ENCODE measurements around the gene TSPAN13.

The TSPAN13 gene

DNA sequence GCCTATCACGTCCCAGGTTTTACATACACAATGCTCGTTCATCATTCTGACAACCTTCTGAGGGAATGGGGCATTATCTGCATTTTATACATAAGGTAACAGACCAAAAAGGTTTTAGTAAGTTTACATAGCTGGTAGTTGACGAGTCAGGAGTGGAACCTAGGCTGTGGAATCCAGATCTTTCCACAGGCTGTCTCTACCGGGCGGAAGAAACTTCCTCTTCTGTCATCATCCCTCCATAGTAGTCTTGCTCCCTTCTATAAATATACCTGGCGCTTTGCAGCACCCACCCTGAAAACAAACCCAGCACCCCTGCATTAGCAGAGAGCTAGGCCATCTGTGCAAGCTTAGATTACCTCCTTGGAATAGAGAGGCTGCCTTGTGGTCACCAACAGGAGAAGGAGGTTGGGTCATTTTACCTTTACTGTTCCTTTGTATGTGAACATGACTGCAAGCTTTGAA lies 1.3 kb downstream of the TSPAN13 start:
- DNase-seq (ENCODE audit: low read depth) = no peak
- TF ChIP-seq, protein P1, sequence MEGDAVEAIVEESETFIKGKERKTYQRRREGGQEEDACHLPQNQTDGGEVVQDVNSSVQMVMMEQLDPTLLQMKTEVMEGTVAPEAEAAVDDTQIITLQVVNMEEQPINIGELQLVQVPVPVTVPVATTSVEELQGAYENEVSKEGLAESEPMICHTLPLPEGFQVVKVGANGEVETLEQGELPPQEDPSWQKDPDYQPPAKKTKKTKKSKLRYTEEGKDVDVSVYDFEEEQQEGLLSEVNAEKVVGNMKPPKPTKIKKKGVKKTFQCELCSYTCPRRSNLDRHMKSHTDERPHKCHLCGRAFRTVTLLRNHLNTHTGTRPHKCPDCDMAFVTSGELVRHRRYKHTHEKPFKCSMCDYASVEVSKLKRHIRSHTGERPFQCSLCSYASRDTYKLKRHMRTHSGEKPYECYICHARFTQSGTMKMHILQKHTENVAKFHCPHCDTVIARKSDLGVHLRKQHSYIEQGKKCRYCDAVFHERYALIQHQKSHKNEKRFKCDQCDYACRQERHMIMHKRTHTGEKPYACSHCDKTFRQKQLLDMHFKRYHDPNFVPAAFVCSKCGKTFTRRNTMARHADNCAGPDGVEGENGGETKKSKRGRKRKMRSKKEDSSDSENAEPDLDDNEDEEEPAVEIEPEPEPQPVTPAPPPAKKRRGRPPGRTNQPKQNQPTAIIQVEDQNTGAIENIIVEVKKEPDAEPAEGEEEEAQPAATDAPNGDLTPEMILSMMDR (IDR thresholded peaks at IDR 0.05; ENCODE audit: low read depth, low read length, missing control alignments) = no peak
- in situ Hi-C loops (cut with HindIII; ENCODE audit: low sequenced_read_pairs) = loop anchor here (5.0 kb wide), 1 partner anchor 38 kb away; no protein-coding TSS in a partner anchor
- H3K4me3 ChIP-seq (ENCODE audit: low read depth, low read length) = peak overlapping the region; percentile 74

DNA sequence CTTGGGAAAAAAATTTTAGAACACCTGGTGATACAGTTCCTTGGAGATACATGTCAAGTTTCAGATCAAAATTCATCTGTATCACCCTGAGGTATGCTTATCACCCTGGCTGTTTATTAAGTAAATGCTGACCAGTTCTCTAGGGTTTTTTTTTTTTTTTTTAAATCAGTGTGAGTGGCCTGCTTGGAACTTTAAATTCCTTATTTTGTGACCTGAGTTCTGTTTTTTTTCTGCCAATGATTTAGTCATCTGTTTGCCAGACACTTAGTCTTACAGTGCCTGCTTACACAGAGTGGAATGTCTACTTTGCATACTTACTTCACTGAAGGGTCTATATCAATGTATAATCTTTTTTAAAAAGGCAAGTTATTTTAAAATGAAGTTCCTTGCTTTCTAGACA lies 1.8 kb downstream of the TSPAN13 start:
- DNase-seq (ENCODE audit: low read depth) = no peak
- in situ Hi-C loops (cut with HindIII; ENCODE audit: low sequenced_read_pairs) = loop anchor here (5.0 kb wide), 1 partner anchor 38 kb away; no protein-coding TSS in a partner anchor
- no peak overlapping the region for H3K4me3 ChIP-seq (ENCODE audit: low read depth, low read length)
- TF ChIP-seq, protein P1 (IDR thresholded peaks at IDR 0.05; ENCODE audit: low read depth, low read length, missing control alignments) = no peak

DNA sequence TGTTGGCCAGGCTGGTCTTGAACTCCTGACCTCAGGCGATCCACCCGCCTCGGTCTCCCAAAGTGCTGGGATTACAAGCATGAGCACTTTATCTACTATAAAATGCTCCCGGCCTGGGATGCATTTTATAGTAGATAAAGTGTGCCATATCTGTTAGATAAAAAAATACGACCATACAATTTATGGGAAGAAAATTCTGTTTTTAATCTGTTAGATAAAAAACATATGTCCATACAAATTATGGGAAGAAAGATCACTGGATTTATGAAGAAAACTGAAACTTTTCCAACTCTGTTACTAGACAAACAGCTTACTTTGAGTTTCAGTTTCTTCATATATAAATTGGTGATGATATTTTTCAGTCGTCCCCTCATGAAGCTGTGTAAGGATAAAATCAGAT lies 4.5 kb downstream of the TSPAN13 start:
- no peak for DNase-seq (ENCODE audit: low read depth)
- TF ChIP-seq, protein P1 (IDR thresholded peaks at IDR 0.05; ENCODE audit: low read depth, low read length, missing control alignments) = no peak
- no peak overlapping the region for H3K4me3 ChIP-seq (ENCODE audit: low read depth, low read length)
- in situ Hi-C loops (cut with HindIII; ENCODE audit: low sequenced_read_pairs) = loop anchor here (5.0 kb wide), 1 partner anchor 41 kb away; no protein-coding TSS in a partner anchor

- TF ChIP-seq, protein P1 (IDR thresholded peaks at IDR 0.05; ENCODE audit: low read depth, low read length, missing control alignments) = no peak
- no peak overlapping the region for H3K4me3 ChIP-seq (ENCODE audit: low read depth, low read length)
- in situ Hi-C loops (cut with HindIII; ENCODE audit: low sequenced_read_pairs) = loop anchor here (5.0 kb wide), 1 partner anchor 42 kb away; no protein-coding TSS in a partner anchor
- no peak for DNase-seq (ENCODE audit: low read depth)
Observed at GRCh38 chr7:16758631-16759611, 5.4 kb downstream of the TSPAN13 start.

DNA sequence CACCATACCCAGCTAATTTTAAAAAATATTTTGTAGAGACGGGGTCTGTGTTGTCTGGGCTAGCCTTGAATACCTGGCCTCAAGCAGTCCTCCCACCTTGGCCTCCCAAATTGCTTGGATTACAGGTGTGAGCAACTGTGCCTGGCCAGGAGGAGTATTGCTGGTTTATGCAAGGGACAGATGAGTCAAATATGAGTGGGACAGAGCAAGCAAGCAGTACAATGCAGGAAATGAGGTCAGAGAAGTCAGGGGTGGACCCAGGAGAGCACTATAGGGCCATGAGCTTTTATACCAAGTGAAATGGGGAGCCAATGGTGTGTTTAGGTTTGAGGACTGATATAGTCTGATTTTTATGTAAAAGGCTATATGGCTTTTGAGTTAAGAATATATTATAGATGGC lies 6.3 kb downstream of the TSPAN13 start:
- TF ChIP-seq, protein P1 (IDR thresholded peaks at IDR 0.05; ENCODE audit: low read depth, low read length, missing control alignments) = no peak
- H3K4me3 ChIP-seq (ENCODE audit: low read depth, low read length) = no peak overlapping the region
- DNase-seq (ENCODE audit: low read depth) = no peak
- in situ Hi-C loops (cut with HindIII; ENCODE audit: low sequenced_read_pairs) = loop anchor here (5.0 kb wide), 2 partner anchors 43 to 88 kb away; no protein-coding TSS in a partner anchor

GRCh38 chr7:16762177-16762576 lies 8.6 kb downstream of the TSPAN13 start:
- DNase-seq (ENCODE audit: low read depth) = no peak
- TF ChIP-seq, protein P1 (IDR thresholded peaks at IDR 0.05; ENCODE audit: low read depth, low read length, missing control alignments) = no peak
- in situ Hi-C loops (cut with HindIII; ENCODE audit: low sequenced_read_pairs) = loop anchor here (5.0 kb wide), 1 partner anchor 90 kb away; no protein-coding TSS in a partner anchor
- H3K4me3 ChIP-seq (ENCODE audit: low read depth, low read length) = no peak overlapping the region

Measured in astrocyte of the cerebellum (primary cell).